ENCODE data around the gene RBM45. TPM values are rescaled to one million over a fixed set of nuclear protein-coding genes. Genes with fewer than 3 reads are reported as not detected.

The RBM45 gene
- total and polyA plus RNA-seq, 8 donors = 7.1 to 37.9 (median 15.8) TPM

GRCh38 chr2:178163911-178164310, 51.7 kb downstream of the RBM45 start:
- no peak for DNase-seq
- TF ChIP-seq POLR2A (IDR thresholded peaks at IDR 0.05) (no peak), EP300 (IDR thresholded peaks at IDR 0.05) (no peak), CTCF (IDR thresholded peaks at IDR 0.05) (no peak)
- intact Hi-C loops (cut with DNase I; ENCODE audit: low total_unique reads) = no loop called here
- Histone ChIP-seq H3K36me3 (no peaks in the 10 kb centered on the region), H3K9me3 (no peaks in the 10 kb centered on the region), H3K4me1 (no peaks in the 10 kb centered on the region), H3K27me3 (no peaks in the 10 kb centered on the region), H3K27ac (no peak overlapping the region), H3K4me3 (no peak overlapping the region)
- WGBS, 5 donors = 0 to 89% (median 55%) methylated on average over 1 of the region's 1 CpG

GRCh38 chr2:178173657-178174056, 61.4 kb downstream of the RBM45 start:
- TF ChIP-seq EP300 (IDR thresholded peaks at IDR 0.05) = no peak
- TF ChIP-seq POLR2A (IDR thresholded peaks at IDR 0.05) = no peak
- no peak for TF ChIP-seq POLR2AphosphoS5 (IDR thresholded peaks at IDR 0.05)
- no peak for TF ChIP-seq CTCF (IDR thresholded peaks at IDR 0.05)
- Histone ChIP-seq H3K27me3 (no peaks in the 10 kb centered on the region), H3K27ac (no peak overlapping the region), H3K4me1 (no peaks in the 10 kb centered on the region), H3K4me3 (no peak overlapping the region), H3K9me3 (no peaks in the 10 kb centered on the region), H3K36me3 (no peaks in the 10 kb centered on the region)
- intact Hi-C loops (cut with DNase I; ENCODE audit: low total_unique reads) = no loop called here
- DNase-seq = no peak
- WGBS, 5 donors = 90 to 97% (median 93%) methylated on average over 1 of the region's 1 CpG

- H3K27ac ChIP-seq = no peak overlapping the region
- no peak for DNase-seq
- H3K4me1 ChIP-seq = no peaks in the 10 kb centered on the region
- WGBS, 5 donors = 76 to 94% (median 86%) methylated on average over 1 of the region's 1 CpG
- no peaks in the 10 kb centered on the region for H3K27me3 ChIP-seq
- H3K4me3 ChIP-seq = no peak overlapping the region
- H3K36me3 ChIP-seq = no peaks in the 10 kb centered on the region
- H3K9me3 ChIP-seq = no peaks in the 10 kb centered on the region
- TF ChIP-seq CTCF (IDR thresholded peaks at IDR 0.05) (no peak), POLR2AphosphoS5 (IDR thresholded peaks at IDR 0.05) (no peak), POLR2A (IDR thresholded peaks at IDR 0.05) (no peak), EP300 (IDR thresholded peaks at IDR 0.05) (no peak)
- intact Hi-C loops (cut with DNase I; ENCODE audit: low total_unique reads) = no loop called here
Measured at GRCh38 chr2:178177066-178177679, 64.9 kb downstream of the RBM45 start.

Small RNA genes lying within 50 kb of the gene (small RNA-seq; reads per million reads assigned to genes)
- gene AC011998.1 = 0 reads per million in 4 donors
- 0 reads per million in 4 donors for gene RNU5E-9P

Other genes with a start within 250 kb of the RBM45 start
- gene PDE11A, start 39.7 kb upstream of the RBM45 start, total RNA-seq = under 1 TPM in 4 of 5 donors, not detected in 1; under 0.01 to 0.87 (median 0.49) TPM
- gene PDE11A, start 39.7 kb upstream of the RBM45 start, polyA plus RNA-seq = under 1 TPM in 2 of 3 donors, not detected in 1; 0.13 to 0.37 TPM
- 10 to 100 TPM in 1 of 5 donors, 1 to 10 TPM in 2, under 1 TPM in 2; 0.29 to 77.6 (median 1.5) TPM for gene OSBPL6, start 82.1 kb downstream of the RBM45 start, total RNA-seq
- 1 to 10 TPM in 1 of 3 donors, under 1 TPM in 2; 0.31 to 1.1 (median 0.85) TPM for gene OSBPL6, start 82.1 kb downstream of the RBM45 start, polyA plus RNA-seq